Pancreas (tissue), 10 donors: ENCODE measurements around the gene TYK2. TPM values are rescaled to one million over a fixed set of nuclear protein-coding genes. Genes with fewer than 3 reads are reported as not detected.

ENCODE experiments used
- ATAC-seq, 4 donors: fragments of 200-7000 bp; cut with Tn5 transposase; one replicate each; pipeline versions ENCODE4 v1.8.0 to v1.9.1; 2020; ENCODE audit warnings: mild to moderate bottlenecking in 4 of 4, moderate library complexity in 4 of 4
- DNase-seq, 6 donors: peaks; one replicate each; pipeline ENCODE4 v3.0.0-alpha.2; 2020
- FAIRE-seq: peaks from 2 replicates; lab custom pipeline; 2012; peaks lifted over from hg19 to GRCh38; lab: Jason Lieb, UNC
- H3K27ac ChIP-seq, 4 donors: fragments of 200-600 bp; sonication (generic); 1 replicate in 3 of 4; 2 replicates in 1 of 4; pipeline versions ENCODE4 v1.5.0 to v1.8.0; 2020
- H3K27me3 ChIP-seq, 4 donors: fragments of 200-600 bp; one replicate each; pipeline ENCODE4 v1.8.0; 2021
- H3K36me3 ChIP-seq, 3 donors: fragments of 200-600 bp; sonication (generic) in 1 of 3; one replicate each; pipeline versions ENCODE4 v1.5.0 to v1.8.0; 2020 to 2021
- H3K4me1 ChIP-seq, 3 donors: fragments of 200-600 bp; one replicate each; pipeline ENCODE4 v1.8.0; 2021
- H3K4me3 ChIP-seq, 4 donors: fragments of 200-600 bp; sonication (generic) in 2 of 4; one replicate each; pipeline versions ENCODE4 v1.5.0 to v1.8.0; 2020 to 2021
- H3K9me3 ChIP-seq, 4 donors: fragments of 200-600 bp; one replicate each; pipeline ENCODE4 v1.8.0; 2021
- CTCF ChIP-seq, 4 donors: fragments of 200-600 bp; sonication (generic) in 3 of 4; IDR thresholded peaks; one replicate each; pipeline versions ENCODE4 v1.5.0 to v1.8.0; 2021; ENCODE audit warnings: antibody characterized with exemption in 4 of 4
- WGBS, 2 donors: extraction: QIAGEN DNeasy Blood & Tissue Kit; methylation state at CpG; one replicate each; pipeline ENCODE4 v1.1.7; 2013; 5-methylcytosine and 5-hydroxymethylcytosine counted together
- intact Hi-C, 3 donors: fragments of 100-400 bp; cut with DNase I; formaldehyde crosslinking; loops; one replicate each; pipeline versions ENCODE4 v1.11.1 to v1.14.2; 2022
- polyA plus RNA-seq, 2 donors: library from polyadenylated mRNA; stranded (reverse); fragments of 200-250 nt; gene quantifications; one replicate each; pipeline ENCODE4 v1.2.3, GENCODE V29; 2013
- total RNA-seq, 6 donors: library from RNA; stranded (reverse); fragmentation: NEBNext Ultra II Directional in 4 of 6; extraction: Animal tissue kit (Norgen Biotek cat#: 25700) in 4 of 6; gene quantifications; one replicate each; pipeline versions ENCODE4 v1.2.1 to v1.2.4, GENCODE V29; 2021 to 2023
- donor health status: healthy with polysubstance abuse.
- donor health status: DM: no; HTN: no; CAD: no; lungs with moderate emphysema.
- donor health status: DM: no; HTN: no; CAD: no.
- donor health status: control.
- donor health status: control.
- donor health status: Bipolar disorder and iron deficiency.
- donor health status: DM: yes; HTN: yes; CAD: no.
- donor health status: DM: no; HTN: no; CAD: no.
- donor health status: DM: no; HTN: no; CAD: no.
- donor health status: DM: yes; HTN: yes; CAD: no.

TYK2 gene
- total and polyA plus RNA-seq, 8 donors: 42.5 to 302 (median 57.6) TPM

- H3K4me1 ChIP-seq: peaks cover 4 to 16% (median 5%) of the 10 kb centered on the region in 3 donors
- FAIRE-seq: no peak
- TF ChIP-seq CTCF (IDR thresholded peaks at IDR 0.05): no peak
Observed at GRCh38 chr19:10419646-10420443, 39.5 kb upstream of the TYK2 start.

GRCh38 chr19:10419200-10419645, 38.9 kb upstream of the TYK2 start:
- WGBS, 2 donors: 1 to 3% methylated on average over 31 to 40 of the region's 40 CpGs
- peaks cover 0 to 18% (median 3%) of the 10 kb centered on the region in 4 donors for H3K27me3 ChIP-seq
- FAIRE-seq (no peak), ATAC-seq (no peak), DNase-seq (peak in 1 of 6 donors; percentile 78)
- no peak overlapping the region for H3K27ac ChIP-seq
- no peaks in the 10 kb centered on the region for H3K9me3 ChIP-seq
- H3K36me3 ChIP-seq: no peaks in the 10 kb centered on the region
- no peak for TF ChIP-seq CTCF (IDR thresholded peaks at IDR 0.05)
- no peak overlapping the region for H3K4me3 ChIP-seq
- H3K4me1 ChIP-seq: peaks cover 4 to 11% (median 5%) of the 10 kb centered on the region in 3 donors
- intact Hi-C loops: no loop called here

More at GRCh38 chr19:10419646-10420443, 39.5 kb upstream of the TYK2 start:
- peak overlapping the region in 1 of 4 donors; percentile 2 for H3K4me3 ChIP-seq
- ATAC-seq (no peak), DNase-seq (peak in 1 of 6 donors; percentile 68)
- H3K9me3 ChIP-seq: no peaks in the 10 kb centered on the region
- peaks cover 0 to 18% (median 3%) of the 10 kb centered on the region in 4 donors for H3K27me3 ChIP-seq
- no peaks in the 10 kb centered on the region for H3K36me3 ChIP-seq
- H3K27ac ChIP-seq: no peak overlapping the region
- intact Hi-C loops: no loop called here
- WGBS, 2 donors: 1% methylated on average over 56 to 59 of the region's 61 CpGs

GRCh38 chr19:10418485-10419199, 38.3 kb upstream of the TYK2 start:
- DNase-seq: no peak
- no peaks in the 10 kb centered on the region for H3K36me3 ChIP-seq
- H3K4me3 ChIP-seq: no peak overlapping the region
- no peak for ATAC-seq
- no peaks in the 10 kb centered on the region for H3K9me3 ChIP-seq
- TF ChIP-seq CTCF (IDR thresholded peaks at IDR 0.05): no peak
- H3K4me1 ChIP-seq: peaks cover 4 to 7% (median 5%) of the 10 kb centered on the region in 3 donors
- WGBS, 2 donors: 3 to 4% methylated on average over 29 to 32 of the region's 32 CpGs
- no peak overlapping the region for H3K27ac ChIP-seq
- peaks cover 0 to 18% (median 3%) of the 10 kb centered on the region in 4 donors for H3K27me3 ChIP-seq
- no peak for FAIRE-seq
- intact Hi-C loops: no loop called here

- Histone ChIP-seq H3K27ac (no peak overlapping the region), H3K27me3 (peaks cover 0 to 18% (median 3%) of the 10 kb centered on the region in 4 donors), H3K4me3 (no peak overlapping the region), H3K9me3 (no peaks in the 10 kb centered on the region), H3K36me3 (no peaks in the 10 kb centered on the region), H3K4me1 (peaks cover 4 to 7% (median 5%) of the 10 kb centered on the region in 3 donors)
- ATAC-seq (no peak), DNase-seq (no peak), FAIRE-seq (no peak)
- intact Hi-C loops: no loop called here
- TF ChIP-seq CTCF (IDR thresholded peaks at IDR 0.05): no peak
- WGBS, 2 donors: 4 to 6% methylated on average over 3 of the region's 3 CpGs
Observed at GRCh38 chr19:10418235-10418484, 37.8 kb upstream of the TYK2 start.
